SIG-M5 treated with dmso at 0.1 percent for 504 hours (cell line): ENCODE measurements around the gene RAD51B.

Experiments
- DNase-seq: peaks from one replicate; lab custom pipeline; 2025; ENCODE audit not compliant: unreplicated experiment; lab: John Stamatoyannopoulos, UW

The RAD51B gene

GRCh38 chr14:67833403-67833802 is 13.8 kb downstream of the RAD51B start:
- DNase-seq = no peak

DNA sequence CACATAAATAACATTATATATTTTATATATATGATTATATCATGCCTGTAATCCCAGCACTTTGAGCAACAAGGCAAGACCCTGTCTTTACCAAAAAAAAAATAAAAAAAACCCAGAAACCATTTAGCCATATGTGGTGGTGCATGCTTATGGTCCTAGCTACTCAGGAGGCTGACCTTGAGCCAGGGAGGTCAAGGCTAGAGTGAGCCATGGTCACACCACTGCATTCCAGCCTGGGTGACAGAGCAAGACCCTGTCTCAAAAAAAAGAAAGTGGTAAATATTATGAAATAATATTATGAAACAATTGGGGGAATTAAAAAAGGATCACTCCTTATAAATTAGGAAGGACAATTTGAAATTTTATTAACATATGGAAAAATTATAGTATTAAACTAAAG is 16.0 kb downstream of the RAD51B start:
- no peak for DNase-seq

DNA sequence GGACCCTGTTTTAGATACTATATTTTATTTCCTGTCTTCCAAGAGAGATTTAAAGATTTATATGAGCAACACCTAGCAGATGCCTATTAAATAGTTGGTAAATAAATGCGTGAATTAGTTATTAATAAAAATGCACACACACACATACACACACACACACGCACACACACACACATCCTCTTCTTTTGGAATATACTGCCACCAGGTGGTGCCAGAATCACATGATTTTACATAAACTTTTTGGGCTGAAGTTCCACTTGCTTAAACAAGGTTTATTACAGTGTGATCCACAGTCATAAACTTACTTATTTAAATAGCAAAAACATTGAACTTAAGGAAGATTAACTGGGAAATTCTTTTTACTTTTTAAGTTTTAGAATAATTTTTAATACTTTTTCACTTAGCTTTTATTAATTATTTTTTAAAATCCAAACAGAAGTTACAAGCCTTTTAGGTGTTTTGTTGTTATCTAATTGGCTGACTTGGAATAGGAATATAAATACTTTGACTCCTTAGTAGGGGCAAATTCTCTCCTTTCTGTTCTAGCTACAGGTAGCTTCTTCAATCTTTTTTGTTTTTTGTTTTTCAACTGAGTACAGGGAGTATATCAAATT is 17.5 kb downstream of the RAD51B start:
- DNase-seq = peak; percentile 59

DNA sequence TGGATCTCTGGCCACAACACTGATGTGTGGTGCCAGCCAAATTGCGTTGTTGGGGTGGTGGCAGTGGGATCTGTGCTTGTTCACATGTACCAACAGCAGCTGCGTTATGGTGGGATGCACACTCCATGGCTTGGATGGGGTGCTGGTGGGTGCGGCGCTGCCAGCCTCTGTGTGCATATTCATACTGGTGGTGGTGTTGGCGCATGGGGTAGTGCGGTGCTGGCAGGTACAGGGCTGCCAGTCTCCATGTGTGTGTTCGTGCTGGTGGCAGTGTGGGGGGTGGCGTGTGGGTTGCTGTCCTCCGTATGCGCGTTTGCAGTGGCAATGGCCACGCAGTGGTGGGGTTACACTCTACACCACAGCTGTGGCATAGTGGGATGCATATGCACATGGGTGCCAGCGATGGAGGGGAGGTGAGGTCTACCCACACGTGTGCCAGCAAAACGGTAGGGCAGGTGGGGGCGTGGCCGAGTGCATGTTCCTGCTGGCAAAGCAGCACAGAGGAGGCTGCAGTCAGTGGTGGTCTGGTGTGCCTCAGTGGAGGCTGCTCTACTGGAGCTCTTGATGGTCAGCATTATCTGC is 26.5 kb downstream of the RAD51B start:
- no peak for DNase-seq

DNA sequence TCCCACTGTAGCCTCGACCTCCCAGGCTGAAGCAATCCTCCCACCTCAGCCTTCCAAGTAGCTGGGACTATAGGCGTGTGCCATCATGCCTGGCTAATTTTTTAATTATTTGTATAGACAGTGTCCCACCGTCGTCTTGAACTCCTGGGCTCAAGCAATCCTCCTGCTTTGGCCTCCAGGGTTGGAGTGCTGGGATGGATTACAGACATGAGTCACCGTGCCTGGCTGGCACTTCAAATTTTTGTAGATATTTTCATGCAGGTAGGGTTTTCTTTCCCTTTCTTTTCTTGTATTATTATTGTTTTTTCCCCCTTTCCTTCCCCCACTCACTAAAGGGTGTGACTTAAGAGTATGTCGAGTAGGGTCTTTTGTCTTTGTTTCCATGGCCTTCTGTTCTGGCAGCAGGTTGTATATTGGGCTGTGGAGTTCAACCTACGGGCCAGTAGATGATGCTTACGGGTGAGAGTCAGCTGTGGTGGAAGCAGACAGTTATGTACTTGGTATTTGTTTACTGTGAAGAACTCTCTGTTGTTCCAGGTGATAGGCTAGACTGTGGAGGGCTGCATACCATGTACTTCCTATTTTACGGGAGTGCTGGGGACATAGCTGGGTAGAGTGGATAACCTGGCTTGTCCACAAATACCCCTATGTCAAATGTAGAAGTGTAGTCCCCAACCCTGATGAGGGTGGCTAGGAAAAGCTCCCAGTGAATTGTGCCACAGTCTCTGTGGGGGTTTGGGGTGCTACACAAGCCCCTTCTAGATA is 30.7 kb downstream of the RAD51B start:
- no peak for DNase-seq

DNA sequence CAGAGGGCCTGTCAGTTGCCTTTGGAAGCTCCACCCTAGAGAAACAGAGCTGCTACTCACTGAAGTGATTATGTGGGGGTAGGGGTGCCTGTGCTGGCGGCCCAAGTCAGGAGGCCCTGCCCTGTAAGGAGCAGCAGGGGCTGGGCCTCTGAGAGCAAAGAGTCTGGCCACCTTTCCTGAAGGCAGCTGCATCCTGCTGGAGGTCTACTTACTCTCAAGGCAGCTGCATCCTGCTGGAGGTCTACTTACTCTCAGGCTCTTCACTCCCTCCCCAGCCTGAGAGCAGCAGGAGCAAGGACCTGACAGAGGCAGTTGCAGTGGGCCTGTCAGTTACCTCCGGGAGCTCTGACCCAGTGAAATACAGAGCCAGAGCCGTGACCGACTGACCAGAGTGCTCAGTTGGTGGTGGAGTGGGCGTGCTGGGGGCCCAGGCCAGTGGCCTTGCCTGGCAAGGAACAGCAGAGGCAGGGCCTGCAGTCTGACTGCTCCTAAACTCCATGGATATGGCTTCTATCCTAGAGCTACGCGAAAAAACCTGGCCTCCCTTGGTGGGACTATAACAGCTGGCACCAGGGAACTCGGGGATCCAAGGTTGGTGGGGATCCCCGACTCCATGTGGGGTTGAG is 32.3 kb downstream of the RAD51B start:
- no peak for DNase-seq

DNA sequence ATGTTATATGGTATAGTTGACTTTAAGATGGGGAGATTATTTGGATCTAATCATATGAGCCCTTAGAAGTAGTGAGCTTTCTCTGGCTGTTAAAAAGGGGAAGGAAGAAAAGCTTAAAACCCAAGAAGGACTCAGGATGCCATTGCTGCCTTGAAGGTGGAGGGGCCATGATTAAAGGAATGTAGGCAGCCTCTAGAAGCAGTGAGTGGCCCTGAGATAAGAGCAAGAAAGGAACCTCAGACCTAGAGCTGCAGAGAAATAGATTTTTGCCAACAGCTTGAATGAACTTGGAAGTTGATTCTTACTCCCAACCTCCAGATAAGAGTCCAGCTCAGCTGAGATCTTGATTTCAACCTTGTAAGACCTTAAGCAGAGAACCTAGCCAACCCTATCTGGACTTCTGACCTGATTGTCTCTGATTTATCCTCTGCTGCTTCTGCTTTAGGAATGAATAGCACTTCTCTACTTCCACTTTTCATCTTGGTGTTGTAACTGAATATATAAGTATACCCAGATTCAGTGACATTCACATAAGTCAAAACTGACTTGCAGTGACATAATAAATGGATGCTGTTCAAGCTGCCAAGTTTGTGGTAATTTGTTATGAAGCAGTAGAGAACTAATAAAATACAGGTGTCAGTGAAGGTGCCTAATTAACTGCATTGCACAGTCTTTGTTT is 33.5 kb downstream of the RAD51B start:
- DNase-seq = peak; percentile 6

DNA sequence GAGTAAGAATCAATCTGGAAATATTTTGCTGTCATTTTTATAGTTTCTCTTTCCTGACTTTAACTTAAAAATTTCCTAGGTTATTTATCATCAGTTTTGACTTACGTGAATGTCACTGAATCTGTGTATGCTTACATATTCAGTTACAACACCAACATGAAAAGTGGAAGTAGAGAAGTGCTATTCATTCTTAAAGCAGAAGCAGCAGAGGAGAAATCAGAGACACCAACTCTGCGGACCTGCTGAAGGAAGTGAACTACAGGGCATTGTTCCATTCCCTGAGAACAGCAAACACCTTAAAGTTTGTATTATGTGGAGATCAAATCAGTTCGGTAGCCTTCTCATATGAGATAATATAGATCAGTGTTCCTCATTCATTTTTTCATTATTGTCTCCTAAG is 34.1 kb downstream of the RAD51B start:
- peak; percentile 33 for DNase-seq

GRCh38 chr14:67856827-67857226 is 37.2 kb downstream of the RAD51B start:
- DNase-seq = peak; percentile 2

DNA sequence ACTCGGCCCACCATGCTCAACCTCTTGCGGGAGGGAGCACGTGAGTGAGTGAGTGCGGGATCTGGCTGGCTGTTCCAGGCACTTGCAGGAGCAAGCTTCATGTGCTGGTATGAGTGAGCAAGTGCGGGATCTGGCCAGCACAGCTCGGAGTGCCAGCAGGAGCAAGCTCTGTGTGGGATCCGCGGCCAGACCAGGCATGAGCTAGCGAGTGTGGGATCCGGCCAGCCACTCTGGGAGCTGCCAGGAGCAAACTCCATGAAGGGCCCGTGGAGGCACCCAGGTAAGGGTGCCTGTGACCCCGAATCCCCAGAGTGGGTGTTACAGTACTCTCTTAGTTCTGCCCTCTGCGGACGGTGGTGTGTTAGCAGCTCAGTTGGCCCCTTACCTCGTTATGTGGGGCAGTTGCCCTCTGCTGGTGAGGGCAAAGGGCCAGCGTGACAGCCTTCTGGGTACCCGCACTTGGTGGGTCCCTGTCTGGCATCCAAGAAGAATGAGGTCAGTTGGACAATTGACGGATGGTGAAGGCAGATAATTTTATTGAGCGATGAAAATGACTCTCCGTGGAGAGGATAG is 38.3 kb downstream of the RAD51B start:
- DNase-seq = no peak

DNA sequence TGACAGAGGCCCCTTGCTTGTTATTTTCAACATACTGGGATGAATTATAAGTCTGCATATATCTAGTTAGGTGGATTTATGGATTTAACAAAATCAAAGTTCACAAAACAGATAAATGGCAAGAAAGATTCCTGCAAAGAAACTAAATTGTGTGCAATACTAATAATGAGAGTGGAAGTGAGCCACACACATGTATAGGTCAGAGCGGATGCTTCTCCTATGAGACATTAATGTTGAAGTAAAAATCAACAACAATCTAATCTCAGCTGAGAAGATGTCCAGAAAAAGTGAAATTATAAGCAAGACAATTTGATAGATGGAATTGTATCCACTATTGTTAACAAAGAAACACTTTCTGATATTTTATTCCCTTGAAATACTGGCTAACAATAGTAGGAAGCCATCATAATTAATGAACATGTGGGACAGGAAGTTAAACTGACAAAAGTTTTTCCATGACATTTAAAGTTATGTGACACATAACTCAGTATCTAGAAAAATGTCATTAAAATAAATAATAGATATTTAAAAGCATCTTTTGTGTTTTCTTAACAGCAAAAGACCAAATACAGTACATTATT is 39.7 kb downstream of the RAD51B start:
- DNase-seq = no peak

DNA sequence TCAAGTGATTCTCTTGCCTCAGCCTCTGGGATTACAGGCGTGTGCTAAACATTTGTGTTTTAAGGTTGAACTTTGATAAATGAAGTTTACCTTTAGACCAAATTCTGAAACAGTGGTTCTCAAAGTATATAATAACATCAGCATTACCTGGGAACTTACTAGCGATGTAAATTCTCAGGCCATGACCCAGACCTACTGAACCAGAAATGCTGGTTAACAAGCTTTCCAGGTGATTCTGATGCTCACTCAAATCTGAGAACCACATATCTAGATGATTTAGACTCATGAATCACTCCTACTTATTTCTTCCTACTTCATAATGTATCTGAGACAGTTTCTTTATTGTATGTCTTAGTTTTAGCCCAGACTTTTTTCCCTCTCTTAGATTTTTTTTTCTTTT is 43.6 kb downstream of the RAD51B start:
- peak; percentile 19 for DNase-seq

- no peak for DNase-seq
Observed at GRCh38 chr14:67875175-67876006, 55.8 kb downstream of the RAD51B start.

DNA sequence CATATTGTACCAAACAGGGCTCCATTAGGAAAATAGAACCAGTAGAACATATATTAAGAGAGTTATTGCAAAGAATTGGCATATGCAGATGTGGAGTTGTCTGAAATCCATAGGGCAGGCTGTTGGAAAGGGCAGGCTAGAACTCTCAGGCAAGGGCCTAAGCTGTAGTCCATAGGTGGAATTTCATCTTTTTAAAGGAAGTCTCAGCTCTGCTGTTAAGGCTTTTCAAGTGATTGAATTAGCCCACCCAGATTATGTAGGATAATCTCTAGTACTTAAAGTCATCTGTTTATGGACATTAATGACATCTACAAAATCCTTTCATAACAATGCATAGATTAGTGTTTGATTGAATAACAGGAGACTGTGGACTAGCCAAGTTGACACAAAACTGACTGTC is 59.4 kb downstream of the RAD51B start:
- no peak for DNase-seq

DNA sequence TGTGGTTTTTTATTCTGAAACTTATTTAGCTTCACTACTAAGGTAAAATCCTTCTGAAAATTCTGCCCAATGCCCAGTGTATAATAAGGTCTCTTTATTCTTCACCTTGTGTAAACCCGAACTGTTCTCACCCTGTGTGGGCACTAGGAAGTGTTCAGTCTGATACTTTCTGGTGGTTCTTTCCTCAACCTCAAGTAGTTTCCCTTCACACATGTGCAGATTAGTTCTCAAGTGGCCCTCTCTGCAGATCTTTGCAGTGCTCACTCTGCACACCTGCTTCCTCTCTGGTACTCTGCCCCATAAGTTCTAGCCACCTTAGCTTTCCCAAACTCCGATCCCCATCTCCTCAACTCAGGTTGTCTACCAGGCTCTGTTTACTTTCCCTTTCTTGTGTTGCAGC is 61.6 kb downstream of the RAD51B start:
- no peak for DNase-seq

DNA sequence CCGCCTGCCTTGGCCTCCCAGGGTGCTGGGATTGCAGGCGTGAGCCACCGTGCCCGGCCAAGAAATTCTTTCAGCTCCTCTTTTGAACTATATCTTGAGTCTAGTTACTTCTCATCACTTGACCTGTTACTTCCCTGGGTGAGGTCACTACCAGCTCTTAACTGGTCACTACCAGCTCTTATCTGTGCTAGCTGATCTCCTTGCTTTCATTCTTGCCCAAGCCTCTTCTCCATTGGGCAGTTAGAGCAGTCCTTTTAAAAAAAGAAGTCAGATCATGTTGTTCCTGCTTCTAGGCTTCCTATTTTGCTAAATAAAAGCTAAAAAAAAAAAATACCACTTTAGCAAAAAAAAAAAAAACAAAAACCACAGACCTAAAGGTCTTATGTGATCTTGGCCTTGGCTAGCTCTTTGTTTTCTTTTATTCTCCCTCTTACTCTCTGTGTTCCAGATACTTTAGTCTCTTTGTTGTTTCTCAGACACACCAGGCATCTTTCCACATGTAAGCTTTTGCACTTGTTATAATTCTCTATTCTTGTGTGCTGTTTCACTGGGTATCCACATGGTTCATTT is 63.5 kb downstream of the RAD51B start:
- no peak for DNase-seq

DNA sequence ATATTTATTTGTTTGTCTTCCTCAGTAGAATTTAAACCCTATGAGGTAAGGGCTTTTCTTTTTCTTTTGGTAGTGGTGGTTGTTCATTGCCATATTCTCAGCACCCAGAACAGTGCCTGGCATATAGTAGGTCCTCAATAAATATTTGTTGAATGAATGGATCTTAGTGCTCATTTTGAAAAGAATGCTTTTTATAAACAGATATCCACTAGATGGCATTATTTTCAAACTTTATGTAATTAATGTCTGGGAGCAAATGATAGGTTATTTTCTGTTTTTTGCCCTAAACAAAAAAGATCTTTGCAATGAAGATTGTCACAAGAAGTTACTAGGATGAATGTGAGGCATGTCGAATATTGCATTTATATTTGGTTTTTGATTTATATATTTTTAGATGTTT is 64.1 kb downstream of the RAD51B start:
- DNase-seq = peak; percentile 11

GRCh38 chr14:67886191-67886590 is 66.6 kb downstream of the RAD51B start:
- DNase-seq = no peak

- DNase-seq = no peak
Observed at GRCh38 chr14:67887478-67887877, 67.9 kb downstream of the RAD51B start.

DNA sequence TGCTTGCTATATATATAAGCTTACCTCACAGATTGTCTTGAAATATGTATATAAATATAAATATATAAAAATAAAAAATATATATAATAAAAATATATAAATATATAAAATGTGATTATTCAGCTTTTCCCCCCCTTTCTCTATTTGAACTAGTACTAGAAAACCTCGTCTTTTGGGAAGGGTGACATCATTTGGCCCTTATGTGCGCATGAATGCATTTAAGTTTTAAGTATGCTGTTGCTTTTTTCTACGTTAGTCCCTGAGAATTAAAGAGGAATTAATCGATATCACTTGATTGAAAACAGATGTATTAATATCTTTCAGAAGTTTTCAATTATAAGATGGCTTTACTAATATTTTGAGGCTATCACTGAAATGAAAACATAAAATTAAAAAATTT is 69.9 kb downstream of the RAD51B start:
- DNase-seq = no peak
